Sigmoid colon (tissue), 4 donors: ENCODE measurements around the gene TGIF2.
"Not testable (repeated sequence)": the region's sequence is repeated elsewhere in the genome, so short reads cannot be mapped to it uniquely, and the experiment has no call there.

Source experiments
- CTCF ChIP-seq, 4 experiments: fragments of 450-650 bp in 3 of 4; fragments of 200-600 bp in 1 of 4; IDR thresholded peaks; one replicate each; pipeline ENCODE4 v1.5.1; 2016 to 2019; ENCODE audit warnings: antibody characterized with exemption in 4 of 4, mild to moderate bottlenecking in 3 of 4, moderate library complexity in 2 of 4
- POLR2A ChIP-seq, 2 donors: fragments of 450-650 bp; IDR thresholded peaks; one replicate each; pipeline ENCODE4 v1.6.1; 2016; ENCODE audit warnings: antibody characterized with exemption in 2 of 2, mild to moderate bottlenecking in 2 of 2, moderate library complexity in 2 of 2
- POLR2AphosphoS5 ChIP-seq, 4 donors: sonication (generic); formaldehyde crosslinking; IDR thresholded peaks; one replicate each; pipeline ENCODE4 v1.6.1; 2017; ENCODE audit warnings: antibody characterized with exemption in 4 of 4

GRCh38 chr20:36564726-36565121 is 8.7 kb upstream of the TGIF2 start:
- TF ChIP-seq CTCF, POLR2A, POLR2AphosphoS5 (IDR thresholded peaks at IDR 0.05): not testable (repeated sequence)
